Measurements from ENCODE around the gene SOCS6. TPM values are rescaled to one million over a fixed set of nuclear protein-coding genes. Genes with fewer than 3 reads are reported as not detected.

SOCS6 gene
- total and polyA plus RNA-seq, 2 donors (not counting 1 experiment from before 2014, with no cell fraction given), result 0.25 to 0.99 TPM

- Histone ChIP-seq H3K4me1 (ENCODE audit: control insufficient read depth in 2 of 2, insufficient read depth in 2 of 2, low read length in 2 of 2) (no peaks in the 10 kb centered on the region), H3K36me3 (replicated peaks in 1 of 2; ENCODE audit: control extremely low read depth in 1 of 2, control insufficient read depth in 1 of 2, extremely low read depth in 1 of 2, insufficient read depth in 2 of 2, low read length in 1 of 2) (no peaks in the 10 kb centered on the region), H3K9ac (ENCODE audit: low read length) (no peak overlapping the region), H3K4me2 (replicated peaks; ENCODE audit: low read depth, low read length, poor library complexity, severe bottlenecking) (no peak overlapping the region), H3K79me2 (ENCODE audit: control insufficient read depth, insufficient read depth, low read length) (no peaks in the 10 kb centered on the region), H3K9me3 (ENCODE audit: control extremely low read depth in 1 of 3, control insufficient read depth in 2 of 3, insufficient read depth in 1 of 3, low read length in 2 of 3) (no peaks in the 10 kb centered on the region), H4K20me1 (ENCODE audit: control insufficient read depth, insufficient read depth, low read length, poor library complexity, severe bottlenecking) (no peaks in the 10 kb centered on the region), H3K27ac (ENCODE audit: low read length in 2 of 2) (no peak overlapping the region), H2AFZ (ENCODE audit: insufficient read depth, low read depth, low read length, poor library complexity, severe bottlenecking) (no peak overlapping the region), H3K4me3 (ENCODE audit: control extremely low read depth in 1 of 5, extremely low read depth in 1 of 5, insufficient read depth in 1 of 5, low read depth in 2 of 5, low read length in 4 of 5) (no peak overlapping the region), H3K27me3 (replicated peaks in 1 of 4; ENCODE audit: control extremely low read depth in 1 of 4, control insufficient read depth in 3 of 4, insufficient read depth in 4 of 4, low read length in 3 of 4) (no peaks in the 10 kb centered on the region)
- no peak for ATAC-seq (ENCODE audit: low read depth)
- CTCF ChIA-PET, result no interaction called here
- Mint-ChIP-seq H3K4me3 (no peak overlapping the region), H3K27ac (no peak overlapping the region), H3K27me3 (no peaks in the 10 kb centered on the region), H3K4me1 (no peaks in the 10 kb centered on the region), H3K9me3 (ENCODE audit: insufficient read depth) (peaks cover under 1% of the 10 kb centered on the region)
- intact Hi-C loops (cut with micrococcal nuclease), result no loop called here
- TF ChIP-seq EZH2 (IDR thresholded peaks at IDR 0.05; ENCODE audit: borderline replicate concordance, insufficient read depth, low read depth, low read length, poor library complexity, severe bottlenecking), result no peak
- no peak for TF ChIP-seq CTCF (IDR thresholded peaks at IDR 0.05)
- WGBS (ENCODE audit: insufficient coverage), result no CpG with 5 or more reads among the region's 3 CpGs
- no peak for DNase-seq
- POLR2A ChIA-PET, result no interaction called here
These were observed 24.8 kb downstream of the SOCS6 start for GRCh38 chr18:70313640-70314039.

GRCh38 chr18:70314151-70314782 is 25.4 kb downstream of the SOCS6 start:
- Histone ChIP-seq H3K9ac (ENCODE audit: low read length) (no peak overlapping the region), H3K9me3 (ENCODE audit: control extremely low read depth in 1 of 3, control insufficient read depth in 2 of 3, insufficient read depth in 1 of 3, low read length in 2 of 3) (no peaks in the 10 kb centered on the region), H3K4me1 (ENCODE audit: control insufficient read depth in 2 of 2, insufficient read depth in 2 of 2, low read length in 2 of 2) (no peaks in the 10 kb centered on the region), H3K4me2 (replicated peaks; ENCODE audit: low read depth, low read length, poor library complexity, severe bottlenecking) (no peak overlapping the region), H3K36me3 (replicated peaks in 1 of 2; ENCODE audit: control extremely low read depth in 1 of 2, control insufficient read depth in 1 of 2, extremely low read depth in 1 of 2, insufficient read depth in 2 of 2, low read length in 1 of 2) (no peaks in the 10 kb centered on the region), H3K4me3 (ENCODE audit: control extremely low read depth in 1 of 5, extremely low read depth in 1 of 5, insufficient read depth in 1 of 5, low read depth in 2 of 5, low read length in 4 of 5) (no peak overlapping the region), H4K20me1 (ENCODE audit: control insufficient read depth, insufficient read depth, low read length, poor library complexity, severe bottlenecking) (no peaks in the 10 kb centered on the region), H3K79me2 (ENCODE audit: control insufficient read depth, insufficient read depth, low read length) (no peaks in the 10 kb centered on the region), H3K27me3 (replicated peaks in 1 of 4; ENCODE audit: control extremely low read depth in 1 of 4, control insufficient read depth in 3 of 4, insufficient read depth in 4 of 4, low read length in 3 of 4) (no peaks in the 10 kb centered on the region), H3K27ac (ENCODE audit: low read length in 2 of 2) (no peak overlapping the region), H2AFZ (ENCODE audit: insufficient read depth, low read depth, low read length, poor library complexity, severe bottlenecking) (no peak overlapping the region)
- Mint-ChIP-seq H3K27ac (no peak overlapping the region), H3K27me3 (no peaks in the 10 kb centered on the region), H3K4me3 (no peak overlapping the region), H3K4me1 (no peaks in the 10 kb centered on the region), H3K9me3 (ENCODE audit: insufficient read depth) (no peaks in the 10 kb centered on the region)
- DNase-seq (no peak), ATAC-seq (ENCODE audit: low read depth) (no peak)
- intact Hi-C loops (cut with micrococcal nuclease), result no loop called here
- POLR2A ChIA-PET, result no interaction called here
- TF ChIP-seq EZH2 (IDR thresholded peaks at IDR 0.05; ENCODE audit: borderline replicate concordance, insufficient read depth, low read depth, low read length, poor library complexity, severe bottlenecking) (no peak), CTCF (IDR thresholded peaks at IDR 0.05) (no peak)
- CTCF ChIA-PET, result no interaction called here
- no CpG with 5 or more reads among the region's 6 CpGs for WGBS (ENCODE audit: insufficient coverage)

All from B cell (primary cell).